GM13977 (cell line): ENCODE measurements around the gene SLC7A1.
A peak's percentile ranks its signal among the peaks of the same experiment; 100 is the strongest.
"Not testable (repeated sequence)": the region's sequence is repeated elsewhere in the genome, so short reads cannot be mapped to it uniquely, and the experiment has no call there.

Experiments used
- DNase-seq: peaks from one replicate; pipeline ENCODE4 v3.0.0; 2012; ENCODE audit warnings: low spot score
- in situ Hi-C: fragments of 300-500 bp; cut with MboI; formaldehyde crosslinking; loops from one replicate; pipeline ENCODE4 v1.12.0; 2022; ENCODE audit warnings: low sequenced_read_pairs, low pct_unique_long_range_greater_than_20kb, mixed read lengths, inconsistent platforms; ENCODE audit not compliant: unreplicated experiment
- TF ChIP-seq, protein P1 (sequence below): IDR thresholded peaks from 2 replicates; pipeline ENCODE4 v1.5.1; 2012; ENCODE audit warnings: mild to moderate bottlenecking, control low read depth; ENCODE audit not compliant: insufficient read depth; ENCODE audit errors: extremely low read depth, missing control alignments

Gene SLC7A1

DNA sequence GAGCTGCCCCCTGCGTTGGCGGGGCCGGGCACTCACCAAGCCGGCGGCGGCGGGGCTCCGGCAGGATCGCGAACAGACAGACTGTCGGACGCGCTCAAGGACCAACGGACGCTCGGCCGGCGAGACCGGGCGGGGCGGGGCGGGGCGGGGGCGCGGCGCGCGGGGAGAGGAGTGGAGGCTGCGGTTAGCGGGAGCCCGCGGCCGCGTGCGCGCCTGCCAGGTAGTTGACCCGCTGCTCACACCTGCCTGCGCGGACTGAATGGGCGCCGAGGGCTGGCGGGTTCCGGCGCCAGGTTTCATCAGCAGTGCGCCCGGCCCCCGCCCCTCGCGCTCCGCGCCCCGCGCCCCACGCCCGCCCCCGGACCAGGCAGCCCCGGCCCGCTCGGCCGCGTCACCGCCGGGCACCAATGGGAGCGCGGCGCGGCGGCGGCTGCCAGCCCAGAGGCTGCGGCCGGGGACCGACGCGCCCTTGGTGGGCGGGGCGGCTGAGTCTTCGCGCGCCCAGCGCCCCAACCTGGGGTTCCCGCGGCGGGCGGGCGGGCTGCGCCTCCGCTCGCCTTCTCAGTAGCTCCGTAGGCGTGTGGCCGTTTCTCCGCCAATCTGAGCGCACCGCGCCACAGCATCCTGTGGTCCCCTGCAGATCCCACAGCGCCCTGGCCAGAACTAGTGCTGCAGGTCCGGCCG is at the start of gene SLC7A1:
Gene SLC7A1 (minus strand): TSS at position 309 of the 684 bp plus-strand sequence. CDS start 59,500 bp downstream, outside the sequence.
- TF ChIP-seq, protein P1, sequence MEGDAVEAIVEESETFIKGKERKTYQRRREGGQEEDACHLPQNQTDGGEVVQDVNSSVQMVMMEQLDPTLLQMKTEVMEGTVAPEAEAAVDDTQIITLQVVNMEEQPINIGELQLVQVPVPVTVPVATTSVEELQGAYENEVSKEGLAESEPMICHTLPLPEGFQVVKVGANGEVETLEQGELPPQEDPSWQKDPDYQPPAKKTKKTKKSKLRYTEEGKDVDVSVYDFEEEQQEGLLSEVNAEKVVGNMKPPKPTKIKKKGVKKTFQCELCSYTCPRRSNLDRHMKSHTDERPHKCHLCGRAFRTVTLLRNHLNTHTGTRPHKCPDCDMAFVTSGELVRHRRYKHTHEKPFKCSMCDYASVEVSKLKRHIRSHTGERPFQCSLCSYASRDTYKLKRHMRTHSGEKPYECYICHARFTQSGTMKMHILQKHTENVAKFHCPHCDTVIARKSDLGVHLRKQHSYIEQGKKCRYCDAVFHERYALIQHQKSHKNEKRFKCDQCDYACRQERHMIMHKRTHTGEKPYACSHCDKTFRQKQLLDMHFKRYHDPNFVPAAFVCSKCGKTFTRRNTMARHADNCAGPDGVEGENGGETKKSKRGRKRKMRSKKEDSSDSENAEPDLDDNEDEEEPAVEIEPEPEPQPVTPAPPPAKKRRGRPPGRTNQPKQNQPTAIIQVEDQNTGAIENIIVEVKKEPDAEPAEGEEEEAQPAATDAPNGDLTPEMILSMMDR: no peak
- DNase-seq: peak; percentile 98
- in situ Hi-C loops: no loop called here

DNA sequence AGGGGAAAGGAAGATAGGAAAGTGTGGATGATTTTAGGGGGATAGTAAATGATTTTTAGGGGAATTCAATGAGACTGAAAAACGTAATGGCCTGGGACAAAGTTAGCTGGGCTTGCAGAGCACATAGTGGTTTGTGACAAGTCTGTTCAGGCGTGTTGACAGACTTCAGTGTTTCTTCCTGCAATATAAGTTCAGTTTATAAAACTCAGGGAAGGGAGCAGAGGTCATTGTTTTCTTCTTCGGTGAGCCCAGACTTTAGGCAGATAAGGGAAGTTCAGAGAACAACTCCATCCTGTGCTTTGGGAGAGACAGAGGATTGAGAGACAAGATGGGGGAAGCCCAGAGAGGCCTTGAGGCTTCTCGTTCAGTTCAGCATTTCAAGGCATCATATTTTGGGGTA is 45.2 kb upstream of the SLC7A1 start:
- in situ Hi-C loops: no loop called here

DNA sequence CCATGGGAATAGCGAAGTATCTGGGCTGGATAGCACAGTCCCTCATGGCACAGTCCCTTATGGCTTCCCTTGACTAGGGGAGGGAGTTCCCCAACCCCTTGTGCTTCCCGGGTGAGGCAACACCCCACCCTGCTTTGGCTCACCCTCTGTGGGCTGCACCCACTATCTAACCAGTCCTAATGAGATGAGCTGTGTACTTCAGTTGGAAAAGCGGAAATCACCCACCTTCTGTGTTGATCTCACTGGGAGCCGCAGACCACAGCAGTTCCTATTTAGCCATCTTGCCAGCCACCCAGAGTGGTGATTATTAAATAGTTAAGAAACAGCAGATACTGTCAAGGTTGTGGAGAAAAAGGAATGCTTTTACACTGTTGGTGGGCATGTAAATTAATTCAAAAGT is 41.3 kb upstream of the SLC7A1 start:
- in situ Hi-C loops, DNase-seq: not testable (repeated sequence)

More for the DNA sequence above, 45.2 kb upstream of the SLC7A1 start:
- TF ChIP-seq, protein P1: no peak
- no peak for DNase-seq

DNA sequence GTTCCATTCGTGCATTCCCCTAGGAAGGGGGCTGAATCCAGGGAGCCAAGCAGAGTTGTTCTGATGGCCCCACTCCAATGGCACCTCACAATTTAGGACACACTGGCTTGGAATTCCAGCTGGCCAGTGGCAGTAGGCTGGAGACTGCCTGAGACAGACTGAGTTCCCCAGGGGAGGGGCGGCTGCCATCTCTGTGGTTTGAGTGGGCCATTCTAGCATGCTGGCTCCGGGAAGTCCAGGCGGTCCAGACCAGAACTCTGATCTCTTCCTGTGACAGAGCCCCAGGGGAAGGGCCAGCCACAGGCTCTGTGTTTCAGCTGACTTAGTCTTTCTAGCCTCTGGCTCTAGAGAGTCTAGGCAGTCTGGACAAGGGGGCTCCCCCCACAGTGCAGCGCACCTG is 29.5 kb upstream of the SLC7A1 start:
- DNase-seq: no peak
- in situ Hi-C loops: no loop called here
- TF ChIP-seq, protein P1: no peak

DNA sequence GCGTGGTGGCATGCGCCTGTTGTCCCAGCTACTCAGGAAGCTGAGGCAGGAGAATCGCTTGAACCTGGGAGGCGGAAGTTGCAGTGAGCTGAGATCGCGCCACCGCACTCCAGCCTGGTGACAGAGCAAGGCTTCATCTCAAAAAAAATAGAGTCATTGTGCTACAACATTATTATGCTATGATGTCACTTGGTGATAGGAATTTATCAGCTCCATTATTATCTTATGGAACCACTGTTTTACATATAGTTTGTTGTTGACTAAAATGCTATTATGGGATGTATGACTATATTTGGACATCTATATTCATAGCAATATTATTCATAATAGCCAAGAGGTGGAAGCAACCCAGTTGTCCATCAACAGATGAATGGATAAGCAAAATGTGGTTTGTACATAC is 26.4 kb upstream of the SLC7A1 start:
- in situ Hi-C loops: no loop called here
- TF ChIP-seq, protein P1: no peak
- DNase-seq: no peak

DNA sequence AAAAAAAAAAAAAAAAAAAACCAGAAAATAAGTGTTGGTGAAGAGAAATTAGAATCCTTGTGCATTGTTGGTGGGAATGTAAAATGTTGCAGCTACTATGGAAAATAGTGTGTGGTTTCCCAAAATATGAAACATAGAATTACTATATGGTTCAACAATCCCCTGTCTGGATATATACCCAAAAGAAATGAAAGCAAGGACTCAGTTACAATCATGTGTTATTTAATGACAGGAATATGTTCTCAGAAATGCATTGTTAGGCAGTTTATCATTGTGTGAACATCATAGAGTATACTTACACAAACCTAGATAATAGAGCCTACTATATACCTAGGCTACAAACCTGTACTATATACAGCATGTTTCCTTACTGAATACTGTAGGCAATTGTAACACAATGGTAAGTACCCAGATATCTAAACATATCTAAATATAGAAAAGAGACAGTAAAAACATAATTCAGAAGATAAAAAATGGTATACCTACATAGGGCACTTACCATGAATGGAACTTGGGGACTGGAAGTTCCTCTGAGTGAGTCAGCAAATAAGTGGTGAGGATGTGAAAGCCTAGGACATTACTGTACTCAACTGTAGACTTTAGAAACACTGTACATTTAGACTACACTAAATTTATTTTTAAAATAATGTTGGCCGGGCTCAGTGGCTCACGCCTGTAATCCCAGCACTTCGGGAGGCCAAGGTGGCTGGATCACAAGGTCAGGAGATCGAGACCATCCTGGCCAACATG is 25.7 kb upstream of the SLC7A1 start:
- no peak for DNase-seq
- in situ Hi-C loops: no loop called here
- TF ChIP-seq, protein P1: no peak

DNA sequence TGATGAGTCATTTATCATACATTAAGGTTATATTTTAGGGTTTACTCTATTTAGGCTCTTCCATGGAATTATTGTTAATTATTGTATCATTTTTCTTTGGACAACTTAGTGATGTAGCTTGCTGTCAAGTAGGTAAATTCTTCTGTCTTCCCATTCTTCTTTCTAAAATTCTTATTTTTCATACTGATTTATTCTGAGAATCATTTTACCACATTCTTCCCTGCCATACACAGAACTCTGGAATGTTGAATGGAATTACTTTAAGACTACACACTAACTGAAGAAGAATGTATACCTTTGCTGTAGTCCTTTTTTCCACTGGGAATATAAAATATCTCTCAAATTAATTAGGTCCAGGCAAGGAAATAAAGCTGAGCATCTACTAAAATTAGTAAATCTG is 24.5 kb upstream of the SLC7A1 start:
- in situ Hi-C loops: no loop called here

More for the DNA sequence above, 24.5 kb upstream of the SLC7A1 start:
- DNase-seq: no peak
- TF ChIP-seq, protein P1: no peak
